D341Med (cell line): ENCODE measurements around the gene SLC28A3.
"Not testable (repeated sequence)": the region's sequence is repeated elsewhere in the genome, so short reads cannot be mapped to it uniquely, and the experiment has no call there.

ENCODE experiments used
- DNase-seq: peaks from one replicate; pipeline ENCODE4 v3.0.0; 2012; ENCODE audit warnings: low spot score

The SLC28A3 gene, protein sequence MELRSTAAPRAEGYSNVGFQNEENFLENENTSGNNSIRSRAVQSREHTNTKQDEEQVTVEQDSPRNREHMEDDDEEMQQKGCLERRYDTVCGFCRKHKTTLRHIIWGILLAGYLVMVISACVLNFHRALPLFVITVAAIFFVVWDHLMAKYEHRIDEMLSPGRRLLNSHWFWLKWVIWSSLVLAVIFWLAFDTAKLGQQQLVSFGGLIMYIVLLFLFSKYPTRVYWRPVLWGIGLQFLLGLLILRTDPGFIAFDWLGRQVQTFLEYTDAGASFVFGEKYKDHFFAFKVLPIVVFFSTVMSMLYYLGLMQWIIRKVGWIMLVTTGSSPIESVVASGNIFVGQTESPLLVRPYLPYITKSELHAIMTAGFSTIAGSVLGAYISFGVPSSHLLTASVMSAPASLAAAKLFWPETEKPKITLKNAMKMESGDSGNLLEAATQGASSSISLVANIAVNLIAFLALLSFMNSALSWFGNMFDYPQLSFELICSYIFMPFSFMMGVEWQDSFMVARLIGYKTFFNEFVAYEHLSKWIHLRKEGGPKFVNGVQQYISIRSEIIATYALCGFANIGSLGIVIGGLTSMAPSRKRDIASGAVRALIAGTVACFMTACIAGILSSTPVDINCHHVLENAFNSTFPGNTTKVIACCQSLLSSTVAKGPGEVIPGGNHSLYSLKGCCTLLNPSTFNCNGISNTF

DNA sequence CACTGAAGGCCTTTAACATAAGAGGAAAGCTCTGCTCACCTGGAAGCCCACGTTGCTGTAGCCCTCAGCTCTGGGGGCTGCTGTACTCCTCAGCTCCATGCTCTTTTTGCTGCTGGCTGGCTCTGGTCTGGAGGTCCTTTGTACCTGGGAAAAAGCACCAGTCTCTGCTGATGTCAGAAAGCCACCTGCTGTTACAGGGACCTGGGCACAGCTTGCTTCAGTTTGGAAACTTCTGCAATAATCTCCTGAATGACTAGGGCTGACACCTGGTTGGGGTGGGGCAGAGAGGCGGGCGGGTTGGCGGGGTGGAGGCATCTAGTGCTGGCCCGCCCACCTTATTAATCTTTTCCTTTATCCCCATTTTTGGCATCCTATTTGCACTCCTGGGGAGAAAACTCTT is at the start of gene SLC28A3:
Gene SLC28A3, minus strand, starts transcription at position 224 of the 400 bp plus-strand sequence. Its CDS starts 125 bp downstream, at position 99.
- DNase-seq: peak; percentile 38

DNA sequence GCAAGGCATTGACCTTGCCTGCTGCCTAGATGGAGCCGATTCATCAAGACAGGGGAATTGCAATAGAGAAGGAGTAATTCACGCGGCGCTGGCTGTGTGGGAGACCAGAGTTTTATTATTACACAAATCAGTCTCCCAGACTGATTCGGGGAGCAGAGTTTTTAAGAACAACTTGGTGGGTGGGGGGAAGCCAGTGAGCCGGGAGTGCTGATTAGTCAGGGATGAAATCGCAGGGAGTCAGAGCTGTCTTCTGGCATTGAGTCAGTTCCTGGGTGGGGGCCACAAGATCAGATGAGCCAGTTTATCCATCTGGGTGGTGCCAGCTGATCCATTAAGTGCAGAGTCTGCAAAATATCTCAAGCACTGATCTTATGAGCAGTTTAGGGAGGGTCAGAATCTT is 49.7 kb upstream of the SLC28A3 start:
- DNase-seq: not testable (repeated sequence)

DNA sequence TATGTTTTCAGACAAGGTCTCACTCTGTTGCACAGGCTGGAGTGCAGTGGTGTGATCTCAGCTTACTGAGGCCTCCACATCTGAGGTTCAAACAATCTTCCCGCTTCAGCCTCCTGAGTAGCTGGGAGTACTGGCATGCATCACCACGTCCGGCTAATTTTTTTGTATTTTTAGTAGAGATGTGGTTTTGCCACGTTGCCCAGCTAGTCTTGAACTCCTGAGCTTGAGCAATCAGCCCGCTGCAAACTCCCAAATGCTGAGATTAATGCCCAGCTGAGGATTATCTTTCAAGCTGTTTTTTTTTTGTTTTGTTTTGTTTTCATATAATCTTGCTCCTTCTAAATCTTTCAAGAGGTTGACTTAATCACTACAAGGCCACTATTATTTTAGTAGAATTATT is 47.3 kb upstream of the SLC28A3 start:
- DNase-seq: no peak

DNA sequence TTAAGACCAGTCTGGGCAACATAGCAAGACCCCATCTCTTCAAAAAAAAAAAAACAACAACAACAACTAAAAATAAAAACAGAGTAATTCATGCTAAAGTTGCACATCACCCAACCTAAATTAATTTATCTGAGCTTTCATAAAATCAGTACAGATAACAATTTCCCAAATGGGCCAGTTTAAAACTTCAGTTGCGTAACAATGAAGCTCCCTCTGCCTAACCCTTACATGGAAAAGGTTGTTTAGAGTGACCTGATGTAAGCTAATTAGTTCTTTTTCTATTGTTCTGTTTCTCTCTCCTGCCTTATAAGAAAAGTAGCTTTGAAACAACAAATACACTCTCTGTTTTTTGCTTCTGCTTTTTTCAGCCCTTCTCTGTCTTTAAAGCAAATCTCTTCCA is 46.2 kb upstream of the SLC28A3 start:
- no peak for DNase-seq

DNA sequence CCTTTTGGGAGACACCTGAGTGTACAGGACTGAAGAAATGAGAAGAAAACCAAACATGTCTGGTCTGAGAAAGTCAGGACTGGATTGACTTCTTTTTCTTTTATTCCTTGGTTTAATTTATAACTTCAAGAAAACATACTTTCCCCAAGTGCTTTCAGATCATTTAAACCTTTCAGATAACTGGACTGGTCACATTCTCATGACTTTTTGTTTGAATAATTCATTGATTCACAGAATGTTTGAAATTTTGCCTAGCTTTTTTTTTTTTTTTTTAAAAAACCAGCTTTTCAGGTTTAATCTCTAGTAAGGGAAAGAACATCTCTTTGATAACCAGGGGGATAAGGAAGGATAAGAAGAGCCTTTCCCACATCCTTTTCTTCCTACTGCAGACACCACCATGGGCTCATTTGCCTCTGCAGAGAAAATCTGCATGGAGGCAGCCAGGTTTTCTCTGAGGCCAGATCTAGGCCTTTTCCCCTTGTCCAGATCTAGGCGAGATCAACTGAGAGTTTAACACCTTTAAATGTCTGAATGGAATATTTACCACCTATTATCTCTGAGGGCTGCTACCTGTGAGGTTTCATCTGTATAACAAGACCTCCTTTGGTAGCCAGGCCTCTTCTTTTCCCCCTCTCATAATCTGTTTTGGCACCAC is 45.0 kb upstream of the SLC28A3 start:
- no peak for DNase-seq

DNA sequence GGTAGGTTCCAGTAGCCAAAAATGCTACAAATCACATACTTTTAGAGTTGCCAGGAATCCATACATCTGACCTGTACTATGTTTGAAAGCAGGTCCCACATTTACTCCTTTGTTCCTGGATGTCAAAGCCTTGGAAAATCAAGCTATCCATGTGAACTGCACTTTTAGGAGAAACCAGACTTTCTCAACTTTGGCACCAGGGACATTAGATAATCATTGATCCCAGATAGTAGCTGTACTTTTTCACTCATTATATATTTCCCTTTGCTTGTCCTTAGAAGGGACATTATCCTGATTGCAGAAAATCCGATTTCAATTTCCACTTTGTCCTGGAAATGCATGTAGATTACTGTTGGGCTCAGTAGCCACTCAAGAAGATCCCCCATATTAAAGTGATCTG is 44.1 kb upstream of the SLC28A3 start:
- DNase-seq: no peak

DNA sequence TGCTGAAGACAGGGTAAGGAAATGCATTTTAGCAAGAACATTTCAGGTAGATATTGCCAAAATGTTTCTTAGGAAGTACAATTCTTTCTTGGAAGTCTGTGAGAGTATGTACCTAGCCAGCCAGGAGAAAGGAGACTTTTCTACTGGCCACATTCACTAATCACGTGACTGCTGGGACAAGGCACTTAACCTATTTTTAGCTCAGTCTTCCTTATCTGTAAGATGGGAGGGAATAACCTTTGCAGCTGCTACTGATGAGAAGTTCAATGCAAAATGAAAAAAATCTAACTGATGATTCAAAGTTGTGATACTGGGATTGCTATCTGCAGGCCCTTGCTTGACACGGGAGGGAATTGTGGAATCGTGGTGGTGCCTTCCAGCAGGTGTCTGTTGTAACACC is 42.6 kb upstream of the SLC28A3 start:
- no peak for DNase-seq

DNA sequence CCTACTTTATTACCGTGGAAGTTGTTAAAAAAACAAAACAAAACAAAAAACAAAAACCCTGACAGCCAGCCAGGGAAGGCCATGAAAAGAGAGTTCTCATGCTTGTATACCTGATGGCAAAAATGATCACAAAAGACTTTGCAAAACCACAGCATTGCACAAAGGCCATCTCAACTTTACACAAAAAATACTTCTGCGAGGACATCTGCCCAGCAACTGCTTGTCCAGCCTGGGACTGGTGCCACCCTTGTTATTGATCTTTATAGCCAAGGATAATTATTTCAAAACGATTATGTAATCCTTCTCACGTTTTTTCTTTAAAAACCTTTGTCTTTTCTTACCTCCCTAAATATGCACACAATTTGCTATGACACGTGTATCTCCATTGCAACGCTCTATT is 42.2 kb upstream of the SLC28A3 start:
- DNase-seq: no peak

DNA sequence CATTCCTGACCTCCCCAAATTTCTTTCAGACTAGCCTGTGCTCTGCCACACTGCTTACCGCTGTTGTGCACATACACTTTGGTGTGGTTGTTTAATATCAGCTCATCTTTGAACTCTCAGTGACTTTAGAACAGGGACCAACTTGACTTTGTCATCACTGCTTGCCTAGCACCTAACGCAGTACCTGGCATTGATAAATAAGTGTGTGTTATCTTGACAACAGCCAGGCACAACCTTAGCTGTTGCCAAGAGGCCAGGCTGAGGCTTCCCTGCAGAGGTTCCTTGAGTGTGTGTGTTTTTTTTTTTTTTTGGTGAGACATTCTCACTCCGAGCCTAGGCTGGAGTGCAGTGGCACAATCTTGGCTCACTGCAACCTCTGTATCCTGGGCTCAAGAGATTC is 41.0 kb upstream of the SLC28A3 start:
- no peak for DNase-seq

DNA sequence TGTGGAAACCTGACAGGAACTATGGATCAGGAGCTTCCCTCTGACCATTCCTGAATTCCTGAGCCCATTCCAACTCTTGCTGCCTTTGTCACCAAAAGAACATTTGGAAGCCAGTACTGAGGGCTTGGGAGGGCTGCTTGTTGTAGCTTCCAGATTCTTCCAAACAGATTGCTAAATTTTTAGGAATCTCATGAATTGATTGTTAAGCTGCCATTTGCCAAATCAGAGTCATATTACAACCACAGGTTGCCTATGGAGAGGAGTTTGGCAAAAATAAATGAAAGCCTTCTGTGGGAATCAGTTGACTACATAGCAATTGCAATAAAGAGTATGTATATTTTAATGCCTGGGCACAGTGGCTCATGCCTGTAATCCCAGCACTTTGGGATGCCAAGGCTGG is 39.2 kb upstream of the SLC28A3 start:
- no peak for DNase-seq

DNA sequence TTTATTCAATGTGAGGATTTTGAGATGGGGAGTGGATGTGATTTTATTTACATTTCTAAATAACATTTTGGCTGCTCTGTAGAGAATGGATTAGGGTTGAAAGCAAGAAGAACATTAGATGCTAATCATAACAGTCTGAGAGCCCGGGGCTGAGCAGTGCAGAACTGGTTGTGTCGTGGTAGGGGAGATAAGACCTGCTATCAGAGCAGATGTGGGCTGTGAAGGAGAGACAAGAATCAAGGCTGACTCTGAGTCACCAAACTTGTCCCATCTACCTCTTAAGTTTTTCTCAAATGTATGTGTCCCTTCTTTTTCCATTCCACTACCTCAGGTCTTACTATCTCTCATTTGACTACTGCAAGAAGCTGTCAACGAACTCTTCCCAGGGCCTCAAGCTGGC is 35.4 kb upstream of the SLC28A3 start:
- no peak for DNase-seq

DNA sequence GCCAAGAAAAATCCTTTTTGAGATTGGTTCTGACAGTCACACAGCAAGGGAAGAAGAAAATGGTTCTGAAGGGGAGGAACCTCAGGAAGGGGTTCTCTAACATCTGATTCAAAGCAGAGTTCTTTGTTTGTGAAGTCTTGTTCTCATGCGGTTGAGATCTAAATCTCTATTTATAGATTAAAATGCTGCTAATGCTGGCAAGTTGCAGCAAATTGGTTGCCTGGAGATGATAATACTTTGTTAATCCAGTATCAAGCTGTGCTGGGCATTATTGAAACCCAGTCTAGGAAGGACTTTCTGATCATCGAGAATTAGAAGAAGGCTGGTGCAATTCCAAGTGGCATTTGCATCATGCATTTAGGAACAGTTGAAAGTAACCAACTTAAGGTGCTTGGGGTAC is 34.0 kb upstream of the SLC28A3 start:
- peak; percentile 65 for DNase-seq

DNA sequence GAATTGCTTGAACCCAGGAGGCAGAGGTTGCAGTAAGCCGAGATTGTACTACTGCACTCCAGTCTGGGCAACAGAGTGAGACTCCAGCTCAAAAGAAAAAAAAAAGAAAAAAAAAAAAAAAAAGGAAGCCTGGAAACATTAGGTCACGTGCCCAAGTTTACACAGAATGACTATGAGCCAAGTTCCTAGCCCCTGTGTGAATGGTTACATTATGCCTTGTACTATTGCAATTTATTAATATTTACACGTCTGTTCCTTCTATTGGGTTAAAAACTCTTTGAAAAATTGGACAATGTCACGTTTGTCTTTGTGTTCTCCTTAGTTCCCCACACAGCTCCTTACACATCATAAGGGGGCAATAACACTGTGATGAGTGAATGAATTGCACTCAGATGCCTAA is 33.5 kb upstream of the SLC28A3 start:
- no peak for DNase-seq

DNA sequence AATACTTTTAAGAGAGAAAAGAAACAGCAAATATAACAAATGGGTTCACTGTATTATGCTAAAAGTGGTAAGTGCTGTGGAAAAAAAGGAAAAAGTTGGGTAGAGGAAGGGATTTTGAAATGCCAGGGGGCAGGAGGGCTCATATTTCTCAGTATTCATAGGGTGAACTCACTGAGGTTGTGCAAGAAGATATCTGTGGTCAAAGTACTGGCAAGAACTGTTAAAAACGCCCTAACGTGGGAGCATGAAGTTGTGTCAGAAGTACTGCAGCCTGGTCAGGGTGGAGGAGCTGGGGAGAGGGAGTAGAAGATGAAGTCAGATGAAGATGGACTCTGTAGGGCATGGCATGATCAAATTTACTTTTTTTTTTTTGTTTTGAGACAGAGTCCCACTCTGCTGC is 31.2 kb upstream of the SLC28A3 start:
- no peak for DNase-seq

DNA sequence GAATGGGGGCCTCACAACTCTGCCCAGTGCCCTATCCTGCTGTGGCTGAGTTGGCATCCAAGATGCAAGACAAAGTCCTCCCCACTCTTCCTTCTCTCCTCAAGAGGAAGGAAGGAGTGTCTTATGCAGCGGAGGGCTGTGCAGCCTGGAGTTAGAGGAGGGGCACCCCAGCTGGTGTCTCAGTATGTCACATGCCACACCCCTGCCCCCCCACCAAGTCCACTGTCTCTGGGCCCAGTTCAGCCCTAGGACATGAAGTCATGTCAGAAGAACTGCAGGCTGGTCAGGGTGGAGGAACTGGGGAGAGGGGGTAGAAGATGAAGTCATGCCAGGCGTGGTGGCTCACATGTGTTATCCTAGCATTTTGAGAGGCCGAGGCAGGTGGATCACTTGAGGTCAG is 28.0 kb upstream of the SLC28A3 start:
- DNase-seq: no peak

DNA sequence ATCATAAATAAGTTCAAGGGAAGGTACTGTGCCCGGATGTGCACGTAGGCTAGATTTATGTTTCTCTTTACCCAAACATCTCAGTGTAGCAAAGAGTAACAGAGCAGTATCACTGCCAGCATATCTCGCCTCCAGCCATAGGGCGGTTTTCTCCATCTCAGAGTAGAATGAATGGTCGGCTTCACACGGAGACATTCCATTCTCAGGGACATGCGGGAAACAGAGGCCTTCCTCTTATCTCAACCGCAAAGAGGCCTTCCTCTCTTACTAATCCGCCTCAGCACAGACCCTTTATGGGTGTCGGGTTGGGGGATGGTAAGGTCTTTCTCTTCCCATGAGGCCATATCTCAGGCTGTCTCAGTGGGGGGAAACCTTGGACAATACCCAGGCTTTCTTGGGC is 27.2 kb upstream of the SLC28A3 start:
- DNase-seq: not testable (repeated sequence)

DNA sequence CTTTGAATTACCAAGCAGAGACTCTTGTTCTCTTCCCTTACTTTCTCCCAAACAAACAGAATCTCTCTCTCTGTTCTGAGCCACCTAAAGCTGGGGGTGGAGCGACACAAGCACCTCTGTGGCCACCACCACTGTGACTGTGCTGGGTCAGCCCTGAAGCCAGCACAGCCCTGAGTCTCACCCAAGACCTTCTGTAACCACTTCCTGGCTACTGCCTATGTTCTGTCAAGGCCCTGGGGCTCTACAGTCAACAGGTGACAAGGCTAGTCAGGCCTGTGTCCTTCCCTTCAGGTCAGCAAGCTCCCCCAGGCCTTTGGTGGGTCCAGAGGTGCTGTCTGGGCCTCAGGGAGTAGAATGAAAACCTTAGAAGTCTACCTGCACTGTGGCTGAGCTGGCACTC is 26.1 kb upstream of the SLC28A3 start:
- no peak for DNase-seq

DNA sequence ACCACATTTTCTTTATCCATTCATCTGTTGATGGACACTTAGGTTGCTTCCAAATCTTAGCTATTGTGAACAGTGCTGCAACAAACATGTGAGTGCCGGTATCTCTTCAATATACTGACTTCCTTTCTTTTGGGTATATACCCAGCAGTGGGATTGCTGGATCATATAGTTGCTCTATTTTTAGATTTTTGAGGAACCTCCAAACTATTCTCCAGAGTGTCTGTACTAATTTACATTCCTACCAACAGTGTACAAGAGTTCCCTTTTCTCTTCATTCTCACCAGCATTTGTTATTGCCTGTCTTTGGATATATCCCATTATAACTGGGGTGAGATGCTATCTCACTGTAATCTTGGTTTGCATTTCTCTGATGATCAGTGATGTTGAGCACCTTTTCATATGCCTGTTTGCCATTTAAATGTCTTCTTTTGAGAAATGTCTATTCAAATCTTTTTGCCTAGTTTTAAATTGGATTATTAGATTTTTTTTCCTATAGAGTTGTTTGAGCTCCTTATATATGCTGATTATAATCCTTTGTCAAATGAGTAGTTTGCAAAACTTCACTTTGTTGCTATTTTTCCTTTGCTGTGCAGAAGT is 24.4 kb upstream of the SLC28A3 start:
- not testable (repeated sequence) for DNase-seq

DNA sequence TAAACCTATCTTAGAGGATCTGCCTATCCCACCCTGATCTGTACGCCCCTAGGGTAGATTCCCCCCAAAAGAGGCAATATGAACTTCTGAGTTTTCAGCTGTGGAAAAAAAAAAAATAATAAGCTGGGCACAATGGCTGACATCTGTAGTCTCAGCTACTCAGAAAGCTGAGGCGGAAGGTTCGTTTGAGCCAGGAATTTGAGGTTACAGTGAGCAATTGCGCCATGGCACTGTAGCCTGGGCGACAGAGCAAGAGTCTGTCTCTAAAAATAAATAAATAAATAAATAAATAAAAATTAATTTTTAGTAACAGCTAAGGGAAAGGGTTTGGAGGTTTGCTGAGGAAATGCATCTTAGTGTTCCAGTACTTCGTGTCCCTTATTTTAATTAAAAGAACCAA is 21.1 kb upstream of the SLC28A3 start:
- DNase-seq: no peak

DNA sequence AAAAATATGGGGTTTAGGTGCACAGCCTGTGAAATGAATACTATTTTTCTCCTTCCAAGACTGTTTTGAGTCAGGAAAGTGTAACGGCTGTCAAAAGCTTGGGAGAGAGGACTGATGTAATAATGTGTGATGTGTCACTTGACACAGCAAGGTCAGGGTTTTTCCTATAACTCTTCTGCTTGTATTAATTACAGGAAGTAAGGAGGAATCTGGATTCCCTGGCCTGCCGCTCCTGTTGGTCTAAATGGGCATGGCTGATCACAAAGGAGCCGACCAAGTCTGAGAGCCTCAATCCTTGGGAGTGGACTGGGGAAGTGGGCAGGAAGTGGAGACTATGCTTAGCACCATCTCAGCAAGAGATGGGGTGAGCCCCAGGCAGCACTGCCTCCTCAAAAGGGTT is 16.7 kb upstream of the SLC28A3 start:
- DNase-seq: no peak

DNA sequence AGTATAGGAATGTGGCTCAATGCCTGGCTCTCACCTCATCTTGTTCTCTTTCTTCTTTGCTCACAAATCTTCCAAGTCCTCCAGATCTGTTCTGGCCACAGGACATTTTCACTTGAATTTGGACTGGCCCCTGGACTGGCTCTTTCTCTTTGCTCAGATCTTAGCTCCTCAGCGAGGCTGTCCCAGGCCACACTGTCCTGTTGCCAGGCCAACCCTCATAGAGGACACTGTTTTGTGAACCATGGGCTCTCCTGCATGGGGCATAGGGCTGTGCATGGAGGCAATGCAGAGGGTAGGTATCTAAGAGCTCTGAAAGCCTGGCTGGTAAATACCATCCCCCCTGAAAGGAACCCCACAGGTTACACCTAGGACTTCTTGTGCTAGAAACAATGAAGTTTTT is 13.5 kb upstream of the SLC28A3 start:
- no peak for DNase-seq

DNA sequence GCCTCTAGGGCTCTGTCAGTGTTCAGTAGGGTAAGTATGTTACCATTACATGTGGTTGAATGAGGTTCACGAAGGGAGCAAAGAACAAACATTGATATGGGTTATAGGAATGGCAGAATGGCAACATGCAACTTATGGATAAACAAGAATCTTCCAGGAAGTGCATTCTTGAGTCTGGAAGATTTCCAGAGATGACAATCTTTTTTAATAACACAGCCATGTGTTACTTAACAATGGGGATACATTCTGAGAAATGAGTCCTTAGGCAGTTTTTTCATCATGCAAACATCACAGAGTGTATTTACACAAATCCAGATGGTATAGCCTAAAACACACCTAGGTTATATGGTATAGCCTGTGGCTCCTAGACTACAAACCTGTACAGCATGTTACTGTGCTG is 9.1 kb upstream of the SLC28A3 start:
- DNase-seq: no peak

DNA sequence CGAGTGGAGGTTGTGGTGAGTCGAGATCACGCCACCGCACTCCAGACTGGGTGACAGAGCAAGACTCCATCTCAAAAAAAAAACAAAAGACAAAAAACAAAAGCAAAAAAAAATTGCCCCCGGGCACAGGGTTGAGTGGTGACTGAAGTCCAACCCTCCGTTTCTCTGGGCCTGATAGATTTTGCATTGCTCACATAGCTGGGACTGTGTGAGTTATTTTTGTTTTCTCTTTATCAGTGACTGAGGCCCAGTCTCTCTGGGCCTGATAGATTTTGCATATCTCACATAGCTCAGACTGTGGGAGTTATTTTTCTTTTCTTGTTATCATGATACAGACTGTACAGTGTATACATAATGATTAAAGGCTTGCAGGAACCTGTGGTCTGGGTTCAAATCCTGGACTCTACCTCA is 2.6 kb upstream of the SLC28A3 start:
- no peak for DNase-seq
